ENCODE measurements around the gene HOMER2. TPM values are rescaled to one million over a fixed set of nuclear protein-coding genes. Genes with fewer than 3 reads are reported as not detected.

HOMER2 gene
- total and polyA plus RNA-seq, 2 donors, result 5.7 to 7.8 TPM

DNA sequence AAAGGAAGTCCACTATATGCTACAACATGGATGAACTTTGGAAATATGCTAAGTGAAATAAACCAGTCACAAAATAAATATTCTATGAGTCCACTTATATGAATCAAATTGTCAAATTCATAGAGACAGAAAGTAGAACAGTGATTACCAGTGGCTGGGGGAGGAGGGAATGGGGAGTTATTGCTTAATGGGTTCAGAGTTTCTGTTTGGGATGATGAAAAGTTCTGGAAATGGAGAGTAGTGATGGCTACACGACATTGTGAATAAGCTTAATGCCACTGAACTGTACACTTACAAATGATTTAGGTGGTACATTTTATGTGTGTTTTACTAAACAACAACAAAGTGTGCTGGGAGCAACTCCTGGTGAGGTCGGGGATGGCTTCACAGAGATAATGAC, 38.1 kb downstream of the HOMER2 start:
- 92% methylated on average over 2 of the region's 2 CpGs for WGBS
- no peaks in the 10 kb centered on the region for H3K9me3 ChIP-seq (ENCODE audit: control insufficient read depth in 2 of 2, insufficient read depth in 1 of 2, low read length in 1 of 2)
- H3K4me3 ChIP-seq (ENCODE audit: low read length in 2 of 2), result no peak overlapping the region
- DNase-seq (ENCODE audit: low read depth in 6 of 9, low spot score in 9 of 9), result no peak
- H3K27me3 ChIP-seq (ENCODE audit: control insufficient read depth in 2 of 2, insufficient read depth in 1 of 2, low read length in 1 of 2), result no peaks in the 10 kb centered on the region
- no peaks in the 10 kb centered on the region for H3K36me3 ChIP-seq (ENCODE audit: control insufficient read depth in 2 of 2, insufficient read depth in 2 of 2, low read length in 1 of 2)
- no peaks in the 10 kb centered on the region for H3K4me1 ChIP-seq (ENCODE audit: control insufficient read depth in 2 of 2, insufficient read depth in 2 of 2, low read length in 2 of 2)
- H3K27ac ChIP-seq (ENCODE audit: low read depth in 1 of 2, low read length in 1 of 2), result no peak overlapping the region

DNA sequence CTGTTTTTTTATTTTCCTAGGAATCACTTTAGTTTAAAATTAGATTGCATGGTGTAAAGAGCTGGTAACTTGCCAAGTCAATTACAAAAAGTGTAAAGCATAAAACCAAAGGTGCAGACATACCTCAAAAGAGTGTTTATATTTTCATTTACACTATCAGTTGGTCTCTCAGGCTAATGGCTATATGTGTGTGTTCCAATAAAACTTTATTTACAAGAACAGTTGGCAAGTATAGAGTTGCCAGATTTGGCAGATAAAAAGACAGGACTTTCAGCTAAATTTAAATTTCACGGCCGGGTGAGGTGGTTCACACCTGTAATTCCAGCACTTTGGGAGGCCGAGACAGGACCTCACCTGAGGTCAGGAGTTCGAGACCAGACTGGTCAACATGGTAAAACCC, 41.1 kb downstream of the HOMER2 start:
- Histone ChIP-seq H3K4me3 (ENCODE audit: low read length in 2 of 2) (no peak overlapping the region), H3K4me1 (ENCODE audit: control insufficient read depth in 2 of 2, insufficient read depth in 2 of 2, low read length in 2 of 2) (no peaks in the 10 kb centered on the region), H3K9me3 (ENCODE audit: control insufficient read depth in 2 of 2, insufficient read depth in 1 of 2, low read length in 1 of 2) (no peaks in the 10 kb centered on the region), H3K27ac (ENCODE audit: low read depth in 1 of 2, low read length in 1 of 2) (no peak overlapping the region), H3K36me3 (ENCODE audit: control insufficient read depth in 2 of 2, insufficient read depth in 2 of 2, low read length in 1 of 2) (no peaks in the 10 kb centered on the region), H3K27me3 (ENCODE audit: control insufficient read depth in 2 of 2, insufficient read depth in 1 of 2, low read length in 1 of 2) (no peaks in the 10 kb centered on the region)
- DNase-seq (ENCODE audit: low read depth in 6 of 9, low spot score in 9 of 9), result no peak
- WGBS, result 95% methylated on average over 4 of the region's 4 CpGs

DNA sequence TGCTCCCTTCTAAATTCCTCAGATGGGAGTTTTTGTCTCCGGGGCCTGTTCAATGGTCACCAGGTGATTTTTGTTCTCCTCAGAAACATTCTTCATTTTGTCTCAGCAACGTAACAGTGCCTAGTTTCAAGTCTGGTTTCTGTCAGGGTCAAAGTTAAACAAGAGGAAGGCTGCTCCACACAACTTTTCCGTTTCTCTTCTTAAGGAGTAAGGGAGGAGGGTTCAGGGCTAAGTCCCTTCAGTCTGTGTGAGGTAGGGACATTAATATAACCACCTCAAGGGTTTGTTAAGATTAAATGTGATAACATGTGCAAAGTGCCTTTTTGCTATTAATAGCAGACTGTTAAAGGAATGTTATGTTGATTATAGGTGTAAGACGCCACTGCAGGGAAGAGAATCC, 41.8 kb downstream of the HOMER2 start:
- H3K4me3 ChIP-seq (ENCODE audit: low read length in 2 of 2), result no peak overlapping the region
- no peak overlapping the region for H3K27ac ChIP-seq (ENCODE audit: low read depth in 1 of 2, low read length in 1 of 2)
- H3K27me3 ChIP-seq (ENCODE audit: control insufficient read depth in 2 of 2, insufficient read depth in 1 of 2, low read length in 1 of 2), result no peaks in the 10 kb centered on the region
- H3K36me3 ChIP-seq (ENCODE audit: control insufficient read depth in 2 of 2, insufficient read depth in 2 of 2, low read length in 1 of 2), result no peaks in the 10 kb centered on the region
- H3K4me1 ChIP-seq (ENCODE audit: control insufficient read depth in 2 of 2, insufficient read depth in 2 of 2, low read length in 2 of 2), result no peaks in the 10 kb centered on the region
- WGBS, result 94% methylated on average over 4 of the region's 4 CpGs
- H3K9me3 ChIP-seq (ENCODE audit: control insufficient read depth in 2 of 2, insufficient read depth in 1 of 2, low read length in 1 of 2), result no peaks in the 10 kb centered on the region
- DNase-seq (ENCODE audit: low read depth in 6 of 9, low spot score in 9 of 9), result no peak

DNA sequence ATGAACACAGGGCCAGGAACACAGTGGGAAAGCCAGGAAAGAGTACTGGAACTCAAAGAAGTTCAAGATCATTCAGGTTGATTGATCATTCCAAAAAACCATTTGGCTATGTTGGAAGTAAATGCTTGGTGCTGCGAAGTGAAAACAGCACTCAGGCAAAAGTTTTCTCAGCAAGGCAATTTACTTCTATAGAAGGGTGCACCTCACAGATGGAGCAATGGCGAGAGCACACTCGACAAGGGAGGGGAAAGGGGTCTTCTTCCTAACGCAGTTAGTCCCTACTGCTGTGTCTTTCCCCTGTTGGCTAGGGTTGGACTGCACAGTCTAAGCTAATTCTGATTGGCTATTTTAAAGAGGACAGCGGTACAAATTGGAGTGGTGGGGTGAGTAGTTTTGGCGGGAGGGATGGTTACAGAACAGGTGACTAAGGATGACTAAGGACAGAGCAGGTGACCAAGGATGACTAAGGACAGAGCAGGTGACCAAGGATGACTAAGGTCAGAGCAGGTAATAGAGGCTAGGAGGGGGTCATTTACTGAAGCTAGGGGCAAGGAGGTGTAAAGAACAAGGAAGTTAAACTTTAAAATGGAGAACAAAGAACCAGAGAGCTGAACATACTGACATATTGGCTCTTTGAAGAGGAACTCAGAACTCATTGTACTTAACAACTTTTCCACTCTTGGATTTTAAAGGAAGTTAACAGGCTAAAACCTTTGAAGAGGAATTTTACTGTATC, 43.3 kb downstream of the HOMER2 start:
- Histone ChIP-seq H3K27me3 (ENCODE audit: control insufficient read depth in 2 of 2, insufficient read depth in 1 of 2, low read length in 1 of 2) (no peaks in the 10 kb centered on the region), H3K27ac (ENCODE audit: low read depth in 1 of 2, low read length in 1 of 2) (no peak overlapping the region), H3K4me1 (ENCODE audit: control insufficient read depth in 2 of 2, insufficient read depth in 2 of 2, low read length in 2 of 2) (no peaks in the 10 kb centered on the region), H3K36me3 (ENCODE audit: control insufficient read depth in 2 of 2, insufficient read depth in 2 of 2, low read length in 1 of 2) (no peaks in the 10 kb centered on the region), H3K4me3 (ENCODE audit: low read length in 2 of 2) (no peak overlapping the region), H3K9me3 (ENCODE audit: control insufficient read depth in 2 of 2, insufficient read depth in 1 of 2, low read length in 1 of 2) (no peaks in the 10 kb centered on the region)
- no peak for DNase-seq (ENCODE audit: low read depth in 6 of 9, low spot score in 9 of 9)
- WGBS, result 96% methylated on average over 6 of the region's 6 CpGs

DNA sequence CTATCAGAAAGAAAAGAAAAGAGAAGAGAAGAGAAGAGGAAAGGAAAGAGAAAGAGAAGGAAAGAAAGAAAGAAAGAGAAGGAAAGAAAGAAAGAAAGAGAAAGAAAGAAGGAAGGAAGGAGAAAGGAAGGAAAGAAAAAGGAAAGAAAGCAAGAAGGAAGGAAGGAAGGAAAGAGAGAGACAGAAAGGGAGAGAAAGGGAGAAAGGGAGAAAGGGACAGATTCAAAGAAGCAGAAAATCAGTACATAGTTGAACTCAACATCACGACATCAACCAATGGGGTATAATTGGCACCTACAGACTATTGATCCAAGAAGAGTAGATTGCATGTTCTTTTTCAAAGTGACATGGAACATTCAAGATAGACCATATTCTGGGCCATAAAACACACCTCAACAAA, 45.2 kb downstream of the HOMER2 start:
- WGBS, result 98% methylated on average over 1 of the region's 1 CpG

GRCh38 chr15:82904574-82904973, 47.9 kb downstream of the HOMER2 start:
- no peaks in the 10 kb centered on the region for H3K27me3 ChIP-seq (ENCODE audit: control insufficient read depth in 2 of 2, insufficient read depth in 1 of 2, low read length in 1 of 2)
- no peaks in the 10 kb centered on the region for H3K4me1 ChIP-seq (ENCODE audit: control insufficient read depth in 2 of 2, insufficient read depth in 2 of 2, low read length in 2 of 2)
- no peaks in the 10 kb centered on the region for H3K36me3 ChIP-seq (ENCODE audit: control insufficient read depth in 2 of 2, insufficient read depth in 2 of 2, low read length in 1 of 2)
- 98% methylated on average over 3 of the region's 3 CpGs for WGBS
- H3K27ac ChIP-seq (ENCODE audit: low read depth in 1 of 2, low read length in 1 of 2), result no peak overlapping the region
- H3K4me3 ChIP-seq (ENCODE audit: low read length in 2 of 2), result no peak overlapping the region
- DNase-seq (ENCODE audit: low read depth in 6 of 9, low spot score in 9 of 9), result no peak
- H3K9me3 ChIP-seq (ENCODE audit: control insufficient read depth in 2 of 2, insufficient read depth in 1 of 2, low read length in 1 of 2), result no peaks in the 10 kb centered on the region

More for the DNA sequence above, 45.2 kb downstream of the HOMER2 start:
- Histone ChIP-seq H3K4me1 (ENCODE audit: control insufficient read depth in 2 of 2, insufficient read depth in 2 of 2, low read length in 2 of 2) (no peaks in the 10 kb centered on the region), H3K9me3 (ENCODE audit: control insufficient read depth in 2 of 2, insufficient read depth in 1 of 2, low read length in 1 of 2) (no peaks in the 10 kb centered on the region), H3K27me3 (ENCODE audit: control insufficient read depth in 2 of 2, insufficient read depth in 1 of 2, low read length in 1 of 2) (no peaks in the 10 kb centered on the region), H3K4me3 (ENCODE audit: low read length in 2 of 2) (no peak overlapping the region), H3K36me3 (ENCODE audit: control insufficient read depth in 2 of 2, insufficient read depth in 2 of 2, low read length in 1 of 2) (no peaks in the 10 kb centered on the region), H3K27ac (ENCODE audit: low read depth in 1 of 2, low read length in 1 of 2) (no peak overlapping the region)
- no peak for DNase-seq (ENCODE audit: low read depth in 6 of 9, low spot score in 9 of 9)

DNA sequence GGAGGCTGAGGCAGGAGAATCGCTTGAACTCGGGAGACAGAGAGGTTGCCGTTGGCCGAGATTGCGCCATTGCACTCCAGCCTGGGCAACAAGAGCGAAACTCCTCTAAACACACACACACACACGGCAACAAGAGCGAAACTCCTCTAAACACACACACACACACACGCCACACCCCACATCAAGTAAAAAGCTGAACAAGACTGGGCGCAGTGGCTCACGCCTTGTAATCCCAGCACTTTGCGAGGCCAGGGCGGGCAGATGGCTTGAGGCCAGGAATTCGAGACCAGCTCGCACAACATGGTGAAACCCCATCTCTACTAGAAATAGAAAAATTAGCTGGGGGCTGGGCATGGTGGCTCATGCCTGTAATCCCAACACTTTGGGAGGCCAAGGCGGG, 49.0 kb downstream of the HOMER2 start:
- DNase-seq (ENCODE audit: low read depth in 6 of 9, low spot score in 9 of 9), result no peak
- 96% methylated on average over 16 of the region's 16 CpGs for WGBS

GRCh38 chr15:82901114-82901805, 51.3 kb downstream of the HOMER2 start:
- no peaks in the 10 kb centered on the region for H3K27me3 ChIP-seq (ENCODE audit: control insufficient read depth in 2 of 2, insufficient read depth in 1 of 2, low read length in 1 of 2)
- no peak overlapping the region for H3K27ac ChIP-seq (ENCODE audit: low read depth in 1 of 2, low read length in 1 of 2)
- H3K9me3 ChIP-seq (ENCODE audit: control insufficient read depth in 2 of 2, insufficient read depth in 1 of 2, low read length in 1 of 2), result no peaks in the 10 kb centered on the region
- 91% methylated on average over 6 of the region's 6 CpGs for WGBS
- no peak overlapping the region for H3K4me3 ChIP-seq (ENCODE audit: low read length in 2 of 2)
- DNase-seq (ENCODE audit: low read depth in 6 of 9, low spot score in 9 of 9), result no peak
- no peaks in the 10 kb centered on the region for H3K36me3 ChIP-seq (ENCODE audit: control insufficient read depth in 2 of 2, insufficient read depth in 2 of 2, low read length in 1 of 2)
- no peaks in the 10 kb centered on the region for H3K4me1 ChIP-seq (ENCODE audit: control insufficient read depth in 2 of 2, insufficient read depth in 2 of 2, low read length in 2 of 2)

More for the DNA sequence above, 49.0 kb downstream of the HOMER2 start:
- Histone ChIP-seq H3K27me3 (ENCODE audit: control insufficient read depth in 2 of 2, insufficient read depth in 1 of 2, low read length in 1 of 2) (no peaks in the 10 kb centered on the region), H3K4me3 (ENCODE audit: low read length in 2 of 2) (no peak overlapping the region), H3K4me1 (ENCODE audit: control insufficient read depth in 2 of 2, insufficient read depth in 2 of 2, low read length in 2 of 2) (no peaks in the 10 kb centered on the region), H3K9me3 (ENCODE audit: control insufficient read depth in 2 of 2, insufficient read depth in 1 of 2, low read length in 1 of 2) (no peaks in the 10 kb centered on the region), H3K27ac (ENCODE audit: low read depth in 1 of 2, low read length in 1 of 2) (no peak overlapping the region), H3K36me3 (ENCODE audit: control insufficient read depth in 2 of 2, insufficient read depth in 2 of 2, low read length in 1 of 2) (no peaks in the 10 kb centered on the region)

GRCh38 chr15:82900511-82901060, 51.9 kb downstream of the HOMER2 start:
- H3K27me3 ChIP-seq (ENCODE audit: control insufficient read depth in 2 of 2, insufficient read depth in 1 of 2, low read length in 1 of 2), result no peaks in the 10 kb centered on the region
- H3K4me3 ChIP-seq (ENCODE audit: low read length in 2 of 2), result no peak overlapping the region
- WGBS, result 67% methylated on average over 1 of the region's 1 CpG
- H3K9me3 ChIP-seq (ENCODE audit: control insufficient read depth in 2 of 2, insufficient read depth in 1 of 2, low read length in 1 of 2), result no peaks in the 10 kb centered on the region
- H3K27ac ChIP-seq (ENCODE audit: low read depth in 1 of 2, low read length in 1 of 2), result no peak overlapping the region
- H3K4me1 ChIP-seq (ENCODE audit: control insufficient read depth in 2 of 2, insufficient read depth in 2 of 2, low read length in 2 of 2), result no peaks in the 10 kb centered on the region
- no peaks in the 10 kb centered on the region for H3K36me3 ChIP-seq (ENCODE audit: control insufficient read depth in 2 of 2, insufficient read depth in 2 of 2, low read length in 1 of 2)
- DNase-seq (ENCODE audit: low read depth in 6 of 9, low spot score in 9 of 9), result no peak
